ENCODE data around the gene ZNF570.
A peak's percentile ranks its signal among the peaks of the same experiment; 100 is the strongest.

The ZNF570 gene

GRCh38 chr19:37468961-37469777 lies at the start of gene ZNF570:
Gene ZNF570 (plus strand): TSS chr19:37469356. CDS start chr19:37470355, 999 bp downstream.
- peak; percentile 32 for DNase-seq (ENCODE audit: low spot score)

GRCh38 chr19:37452500-37453245 lies 16.5 kb upstream of the ZNF570 start:
- no peak for DNase-seq (ENCODE audit: low spot score)

- no peak for DNase-seq (ENCODE audit: low spot score)
Observed at GRCh38 chr19:37466277-37466797, 2.8 kb upstream of the ZNF570 start.

GRCh38 chr19:37466798-37467607 lies 2.2 kb upstream of the ZNF570 start, which contains the start of gene ZNF569:
Gene ZNF569 (minus strand): TSS chr19:37467444. CDS start chr19:37444921, 22,523 bp downstream.
- peak; percentile 63 for DNase-seq (ENCODE audit: low spot score)

- DNase-seq (ENCODE audit: low spot score), result no peak
Observed at GRCh38 chr19:37467608-37468090, 1.5 kb upstream of the ZNF570 start.

GRCh38 chr19:37470216-37470615 lies 1.1 kb downstream of the ZNF570 start:
- DNase-seq (ENCODE audit: low spot score), result no peak

GRCh38 chr19:37472165-37472564 lies 3.0 kb downstream of the ZNF570 start:
- no peak for DNase-seq (ENCODE audit: low spot score)

GRCh38 chr19:37484406-37485168 lies 15.4 kb downstream of the ZNF570 start:
- no peak for DNase-seq (ENCODE audit: low spot score)

GRCh38 chr19:37492213-37492612 lies 23.1 kb downstream of the ZNF570 start:
- no peak for DNase-seq (ENCODE audit: low spot score)

- no peak for DNase-seq (ENCODE audit: low spot score)
Observed at GRCh38 chr19:37505958-37506386, 36.8 kb downstream of the ZNF570 start.

GRCh38 chr19:37506387-37507166 lies 37.4 kb downstream of the ZNF570 start, which contains the start of gene ZNF793:
Gene ZNF793 (plus strand): TSS chr19:37506939. CDS start chr19:37523440, 16,501 bp downstream.
- DNase-seq (ENCODE audit: low spot score), result peak; percentile 9

- no peak for DNase-seq (ENCODE audit: low spot score)
Observed at GRCh38 chr19:37507167-37507464, 38.0 kb downstream of the ZNF570 start.

GRCh38 chr19:37511186-37511585 lies 42.0 kb downstream of the ZNF570 start:
- DNase-seq (ENCODE audit: low spot score), result no peak

- no peak for DNase-seq (ENCODE audit: low spot score)
Observed at GRCh38 chr19:37511821-37512220, 42.7 kb downstream of the ZNF570 start.

GRCh38 chr19:37513397-37513796 lies 44.2 kb downstream of the ZNF570 start:
- no peak for DNase-seq (ENCODE audit: low spot score)

GRCh38 chr19:37519890-37520289 lies 50.7 kb downstream of the ZNF570 start:
- DNase-seq (ENCODE audit: low spot score), result peak; percentile 3

GRCh38 chr19:37537391-37537947 lies 68.3 kb downstream of the ZNF570 start:
- DNase-seq (ENCODE audit: low spot score), result no peak

All from COLO829 (cell line).